Naive thymus-derived CD8-positive, alpha-beta T cell (primary cell): ENCODE measurements around the gene DNAJB6. TPM values are rescaled to one million over a fixed set of nuclear protein-coding genes. Genes with fewer than 3 reads are reported as not detected.

Experiments used
- ATAC-seq, 2 donors: fragments of 150-1000 bp; cut with Tn5 transposase in 1 of 2; sonication (Bioruptor Pico), chemical (Tn5 transposase) in 1 of 2; 1 replicate in 1 of 2; 2 replicates in 1 of 2; pipeline ENCODE4 v1.10.0; 2021; ENCODE audit warnings: mild to moderate bottlenecking in 2 of 2, moderate library complexity in 2 of 2
- POLR2A ChIA-PET: fragments of 350-600 bp; sonication (Branson Sonifier 250); formaldehyde crosslinking; loops from one replicate; lab custom pipeline; 2021; ENCODE audit warnings: antibody characterized with exemption; lab: Charles Lee
- DNase-seq, 10 donors: peaks; one replicate each; pipeline versions ENCODE4 v3.0.0 to v3.0.0-alpha.2; 2020 to 2022
- H3K27ac Mint-ChIP-seq, 10 donors: one replicate each; pipeline ENCODE4 v1.8.0; 2020 to 2022; ENCODE audit warnings: mild to moderate bottlenecking in 10 of 10, mixed read lengths in 10 of 10, moderate library complexity in 4 of 10, inconsistent platforms in 1 of 10
- H3K27me3 Mint-ChIP-seq, 5 donors: one replicate each; pipeline ENCODE4 v1.8.0; 2021 to 2022; ENCODE audit warnings: mixed read lengths in 5 of 5
- H3K36me3 Mint-ChIP-seq, 3 donors: one replicate each; pipeline ENCODE4 v1.8.0; 2020 to 2022; ENCODE audit warnings: mixed read lengths in 3 of 3, mild to moderate bottlenecking in 2 of 3, inconsistent platforms in 1 of 3
- H3K4me1 Mint-ChIP-seq, 4 donors: one replicate each; pipeline ENCODE4 v1.8.0; 2021 to 2022; ENCODE audit warnings: mixed read lengths in 4 of 4
- H3K4me3 Mint-ChIP-seq, 10 donors: one replicate each; pipeline ENCODE4 v1.8.0; 2020 to 2022; ENCODE audit warnings: mild to moderate bottlenecking in 10 of 10, mixed read lengths in 10 of 10, moderate library complexity in 6 of 10, inconsistent platforms in 1 of 10
- H3K9me3 Mint-ChIP-seq, 9 donors: one replicate each; pipeline ENCODE4 v1.8.0; 2020 to 2022; ENCODE audit warnings: mixed read lengths in 9 of 9, mild to moderate bottlenecking in 3 of 9, inconsistent platforms in 1 of 9, moderate library complexity in 1 of 9
- polyA plus RNA-seq, 3 donors: library from polyadenylated mRNA; unstranded; fragments of 300-500 nt; fragmentation: Illumina TruSeq; gene quantifications; one replicate each; pipeline ENCODE4 v1.2.3, GENCODE V29; 2021
- total RNA-seq, 8 experiments: library from RNA in 2 of 8; stranded (reverse) in 2 of 8; gene quantifications; one replicate each; pipeline ENCODE4 v1.2.3 and lab custom pipeline; 2021 to 2026

The DNAJB6 gene
- total and polyA plus RNA-seq, 5 experiments from 2014 or later, result 112 to 159 (median 115) TPM

DNA sequence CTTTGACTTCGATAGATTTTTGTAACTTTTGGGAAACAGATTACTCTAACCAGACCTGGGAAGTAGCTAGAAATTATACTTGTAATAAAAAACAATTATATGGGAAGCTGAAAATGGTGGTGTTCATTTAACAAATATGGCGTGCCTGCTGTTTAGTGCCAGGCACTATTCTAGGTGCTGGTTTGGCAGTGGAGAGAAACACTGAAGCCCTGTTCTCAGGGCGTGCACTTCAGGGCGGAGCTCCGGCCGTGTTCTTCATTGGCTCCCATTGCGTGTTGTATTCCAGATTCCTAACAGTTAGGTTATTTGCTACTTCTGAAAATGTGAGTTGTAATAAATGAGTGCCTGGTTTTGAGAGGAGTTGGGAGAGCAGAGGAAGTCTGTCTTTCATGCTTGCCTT, 38.6 kb downstream of the DNAJB6 start:
- H3K9me3 Mint-ChIP-seq, result no peaks in the 10 kb centered on the region
- DNase-seq (no peak), ATAC-seq (no peak)
- no peaks in the 10 kb centered on the region for H3K27me3 Mint-ChIP-seq
- H3K36me3 Mint-ChIP-seq, result peaks cover 0 to 68% (median 5%) of the 10 kb centered on the region in 3 donors
- POLR2A ChIA-PET, result no interaction called here
- peak overlapping the region in 6 of 10 donors; percentile 1 to 57 (median 26) for H3K4me3 Mint-ChIP-seq
- peaks cover 50 to 80% (median 71%) of the 10 kb centered on the region in 4 donors for H3K4me1 Mint-ChIP-seq
- H3K27ac Mint-ChIP-seq, result peak overlapping the region in 8 of 10 donors; percentile 6 to 94 (median 66)

- H3K4me3 Mint-ChIP-seq, result no peak overlapping the region
- H3K27ac Mint-ChIP-seq, result peak overlapping the region in 8 of 10 donors; percentile 17 to 86 (median 64)
- DNase-seq (no peak), ATAC-seq (peak in 1 of 2 donors; percentile 14)
- POLR2A ChIA-PET, result no interaction called here
- H3K9me3 Mint-ChIP-seq, result no peaks in the 10 kb centered on the region
- peaks cover 41 to 78% (median 68%) of the 10 kb centered on the region in 4 donors for H3K4me1 Mint-ChIP-seq
- peaks cover 0 to 71% (median 0%) of the 10 kb centered on the region in 3 donors for H3K36me3 Mint-ChIP-seq
- H3K27me3 Mint-ChIP-seq, result no peaks in the 10 kb centered on the region
These were observed 40.8 kb downstream of the DNAJB6 start for GRCh38 chr7:157377436-157378124.

- POLR2A ChIA-PET, result no interaction called here
- no peak for ATAC-seq
- H3K4me1 Mint-ChIP-seq, result peaks cover 36 to 70% (median 62%) of the 10 kb centered on the region in 4 donors
These were observed 41.6 kb downstream of the DNAJB6 start for GRCh38 chr7:157378390-157378789.

GRCh38 chr7:157379493-157379892, 42.7 kb downstream of the DNAJB6 start:
- Mint-ChIP-seq H3K27me3 (no peaks in the 10 kb centered on the region), H3K4me1 (peaks cover 30 to 59% (median 52%) of the 10 kb centered on the region in 4 donors), H3K27ac (peak overlapping the region in 4 of 10 donors; percentile 19 to 53 (median 37)), H3K36me3 (peaks cover 0 to 71% (median 3%) of the 10 kb centered on the region in 3 donors), H3K9me3 (no peaks in the 10 kb centered on the region), H3K4me3 (peak overlapping the region in 1 of 10 donors; percentile 26)
- no peak for ATAC-seq
- POLR2A ChIA-PET, result no interaction called here
- no peak for DNase-seq

More at GRCh38 chr7:157378390-157378789, 41.6 kb downstream of the DNAJB6 start:
- DNase-seq, result no peak
- Mint-ChIP-seq H3K4me3 (peak overlapping the region in 1 of 10 donors; percentile 2), H3K9me3 (no peaks in the 10 kb centered on the region), H3K27ac (peak overlapping the region in 7 of 10 donors; percentile 3 to 86 (median 69)), H3K36me3 (peaks cover 0 to 71% (median 0%) of the 10 kb centered on the region in 3 donors), H3K27me3 (no peaks in the 10 kb centered on the region)

GRCh38 chr7:157380416-157380815, 43.6 kb downstream of the DNAJB6 start:
- H3K27ac Mint-ChIP-seq, result peak overlapping the region in 9 of 10 donors; percentile 20 to 79 (median 60)
- H3K9me3 Mint-ChIP-seq, result no peaks in the 10 kb centered on the region
- no peak overlapping the region for H3K4me3 Mint-ChIP-seq
- H3K4me1 Mint-ChIP-seq, result peaks cover 22 to 50% (median 43%) of the 10 kb centered on the region in 4 donors
- H3K27me3 Mint-ChIP-seq, result no peaks in the 10 kb centered on the region
- ATAC-seq (no peak), DNase-seq (no peak)
- H3K36me3 Mint-ChIP-seq, result peaks cover 0 to 71% (median 6%) of the 10 kb centered on the region in 3 donors
- POLR2A ChIA-PET, result interaction anchor here (1.0 kb wide), 1 partner anchor 45 kb away, joined by 3 read pairs; no protein-coding TSS in a partner anchor

- H3K4me1 Mint-ChIP-seq, result peaks cover 7 to 33% (median 30%) of the 10 kb centered on the region in 4 donors
- no peak overlapping the region for H3K4me3 Mint-ChIP-seq
- DNase-seq, result no peak
- POLR2A ChIA-PET, result no interaction called here
- no peaks in the 10 kb centered on the region for H3K27me3 Mint-ChIP-seq
- ATAC-seq, result no peak
- H3K27ac Mint-ChIP-seq, result peak overlapping the region in 1 of 10 donors; percentile 24
- peaks cover 0 to 64% (median 8%) of the 10 kb centered on the region in 3 donors for H3K36me3 Mint-ChIP-seq
- no peaks in the 10 kb centered on the region for H3K9me3 Mint-ChIP-seq
These were observed 47.1 kb downstream of the DNAJB6 start for GRCh38 chr7:157383868-157384267.

- Mint-ChIP-seq H3K9me3 (no peaks in the 10 kb centered on the region), H3K4me1 (peaks cover 5 to 34% (median 30%) of the 10 kb centered on the region in 4 donors), H3K36me3 (peaks cover 0 to 66% (median 8%) of the 10 kb centered on the region in 3 donors), H3K27ac (peak overlapping the region in 2 of 10 donors; percentile 21 to 48), H3K4me3 (no peak overlapping the region), H3K27me3 (no peaks in the 10 kb centered on the region)
- DNase-seq, result no peak
- no peak for ATAC-seq
- POLR2A ChIA-PET, result no interaction called here
These were observed 47.5 kb downstream of the DNAJB6 start for GRCh38 chr7:157384301-157384700.

GRCh38 chr7:157386979-157387800, 50.4 kb downstream of the DNAJB6 start:
- H3K4me1 Mint-ChIP-seq, result peaks cover 15 to 50% (median 38%) of the 10 kb centered on the region in 4 donors
- peak; percentile 78 to 93 (median 86) for DNase-seq
- POLR2A ChIA-PET, result interaction anchor here (0.5 kb wide), 1 partner anchor 17 kb away, joined by 9 read pairs; no protein-coding TSS in a partner anchor
- no peaks in the 10 kb centered on the region for H3K27me3 Mint-ChIP-seq
- no peaks in the 10 kb centered on the region for H3K9me3 Mint-ChIP-seq
- peak overlapping the region; percentile 39 to 86 (median 73) for H3K27ac Mint-ChIP-seq
- peak; percentile 94 to 98 for ATAC-seq
- peak overlapping the region in 6 of 10 donors; percentile 0 to 46 (median 18) for H3K4me3 Mint-ChIP-seq
- H3K36me3 Mint-ChIP-seq, result peaks cover 0 to 61% (median 8%) of the 10 kb centered on the region in 3 donors

DNA sequence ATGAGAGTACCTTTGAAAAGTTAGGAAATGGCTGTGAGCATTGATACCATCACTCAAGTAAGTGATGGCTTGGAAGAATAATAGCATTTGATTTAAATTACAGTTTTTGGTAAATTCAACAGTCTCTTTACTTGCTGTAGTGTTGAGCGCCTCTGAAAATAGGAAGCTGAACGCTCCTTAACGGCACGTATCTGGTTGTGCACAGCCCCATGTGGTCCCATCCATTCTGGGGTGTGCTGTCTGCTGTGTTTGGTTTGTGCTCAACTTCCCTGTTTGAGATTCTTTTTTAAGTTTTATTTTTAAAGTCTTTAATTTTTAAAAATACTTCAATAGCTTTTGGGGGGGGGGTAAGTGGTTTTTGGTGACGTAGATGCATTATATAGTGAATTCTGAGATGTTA, 51.5 kb downstream of the DNAJB6 start:
- Mint-ChIP-seq H3K9me3 (no peaks in the 10 kb centered on the region), H3K27ac (peak overlapping the region in 1 of 10 donors; percentile 11), H3K4me3 (no peak overlapping the region), H3K4me1 (peaks cover 15 to 55% (median 40%) of the 10 kb centered on the region in 4 donors), H3K27me3 (no peaks in the 10 kb centered on the region), H3K36me3 (peaks cover 0 to 54% (median 8%) of the 10 kb centered on the region in 3 donors)
- ATAC-seq (no peak), DNase-seq (no peak)
- POLR2A ChIA-PET, result interaction anchor here (0.5 to 1.2 kb wide), 3 partner anchors 9 to 489 kb away, joined by 3 to 4 read pairs (median 3); no protein-coding TSS in a partner anchor

DNA sequence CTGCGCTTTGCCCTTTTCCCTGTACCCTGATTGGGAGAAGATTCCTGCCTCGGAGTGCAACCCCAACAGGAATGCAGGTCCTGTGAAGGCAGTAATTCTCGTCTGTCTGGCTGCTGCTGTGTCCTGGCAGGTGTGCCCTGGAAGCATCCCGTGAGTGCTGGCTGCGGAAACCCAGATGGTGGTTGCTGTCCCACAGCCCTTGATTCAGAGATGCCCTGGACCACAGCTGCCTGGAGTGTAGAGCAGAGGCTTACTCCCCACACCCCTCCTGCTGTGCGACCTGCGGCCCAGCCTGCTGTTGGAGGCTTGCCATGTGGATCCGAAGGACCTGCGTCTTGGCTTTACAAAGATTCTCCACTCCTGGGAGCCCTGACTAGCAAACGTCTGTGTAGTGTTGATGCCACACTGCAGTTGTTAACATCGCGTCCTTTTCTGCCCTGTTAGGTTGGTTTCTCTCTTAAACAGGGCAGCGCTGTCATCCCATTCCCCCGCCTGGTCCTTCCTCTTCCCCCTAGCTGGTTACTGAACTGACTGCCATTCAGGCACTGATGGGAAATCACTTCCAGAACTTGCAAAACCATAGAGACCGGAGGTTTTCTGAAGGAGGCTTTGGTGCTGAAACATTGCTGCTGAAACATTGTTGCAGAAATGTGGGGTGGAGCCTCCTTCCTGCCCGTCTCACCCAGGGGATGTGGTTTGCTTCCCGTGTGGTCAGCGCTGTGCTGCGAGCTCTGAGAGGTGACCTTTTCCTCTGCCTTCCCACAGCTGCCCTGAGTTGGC, 53.3 kb downstream of the DNAJB6 start:
- Mint-ChIP-seq H3K9me3 (no peaks in the 10 kb centered on the region), H3K27ac (peak overlapping the region; percentile 22 to 87 (median 80)), H3K27me3 (no peaks in the 10 kb centered on the region), H3K4me3 (peak overlapping the region; percentile 44 to 85 (median 73)), H3K36me3 (peaks cover 0 to 44% (median 1%) of the 10 kb centered on the region in 3 donors), H3K4me1 (peaks cover 17 to 55% (median 42%) of the 10 kb centered on the region in 4 donors)
- ATAC-seq (no peak), DNase-seq (peak in 2 of 10 donors; percentile 9 to 16)
- POLR2A ChIA-PET, result interaction anchor here (0.9 kb wide), 1 partner anchor 52 kb away, joined by 3 read pairs; no protein-coding TSS in a partner anchor

GRCh38 chr7:157391036-157391710, 54.4 kb downstream of the DNAJB6 start:
- Mint-ChIP-seq H3K27me3 (no peaks in the 10 kb centered on the region), H3K4me3 (peak overlapping the region in 4 of 10 donors; percentile 3 to 85 (median 76)), H3K4me1 (peaks cover 17 to 56% (median 43%) of the 10 kb centered on the region in 4 donors), H3K9me3 (no peaks in the 10 kb centered on the region), H3K27ac (peak overlapping the region in 4 of 10 donors; percentile 25 to 87 (median 40)), H3K36me3 (peaks cover 0 to 41% (median 1%) of the 10 kb centered on the region in 3 donors)
- POLR2A ChIA-PET, result interaction anchor here (0.7 to 0.9 kb wide), 2 partner anchors 53 to 461 kb away, joined by 3 to 6 read pairs; no protein-coding TSS in a partner anchor
- no peak for ATAC-seq
- DNase-seq, result no peak
